HepG2 (cell line): Measurements from ENCODE around the gene POLR3K. TPM values are rescaled to one million over a fixed set of nuclear protein-coding genes. Genes with fewer than 3 reads are reported as not detected.

ENCODE experiments used
- ATAD3A ChIP-seq: sonication (generic); formaldehyde crosslinking; IDR thresholded peaks from 2 replicates; pipeline ENCODE4 v1.4.0; 2020; ENCODE audit warnings: missing genetic modification reagents
- KAT2B ChIP-seq: fragments of 150-350 bp; IDR thresholded peaks from 2 replicates; pipeline ENCODE4 v1.6.1; 2014; ENCODE audit warnings: low read depth, low read length, borderline replicate concordance
- KAT7 ChIP-seq: IDR thresholded peaks from 2 replicates; pipeline ENCODE4 v1.6.1; 2018; ENCODE audit warnings: borderline replicate concordance, missing compliant biosample characterization
- MIXL1 ChIP-seq: IDR thresholded peaks from 2 replicates; pipeline ENCODE4 v1.6.1; 2016
- MLLT10 ChIP-seq: sonication (generic); formaldehyde crosslinking; IDR thresholded peaks from 2 replicates; pipeline ENCODE4 v1.4.0; 2020; ENCODE audit warnings: missing genetic modification reagents
- PAXIP1 ChIP-seq: sonication (generic); formaldehyde crosslinking; conservative IDR thresholded peaks from 2 replicates; pipeline ENCODE4 v1.4.0; 2020; ENCODE audit warnings: mild to moderate bottlenecking, missing genetic modification reagents, moderate library complexity
- POLR2AphosphoS5 ChIP-seq: IDR thresholded peaks from 2 replicates; pipeline ENCODE4 v1.6.1; 2012; ENCODE audit warnings: low read depth, low read length
- RFX3 ChIP-seq: IDR thresholded peaks from 2 replicates; pipeline ENCODE4 v1.6.1; 2016; ENCODE audit warnings: missing biosample characterization, missing genetic modification reagents
- SAP130 ChIP-seq: IDR thresholded peaks from 2 replicates; pipeline ENCODE4 v1.6.1; 2016; ENCODE audit warnings: low read depth
- SNRNP70 ChIP-seq: fragments of 200-400 bp; formaldehyde crosslinking; IDR thresholded peaks from 2 replicates; pipeline ENCODE4 v1.6.1; 2017; ENCODE audit warnings: mild to moderate bottlenecking, low read depth, low read length, moderate library complexity
- ZFP82 ChIP-seq: sonication (generic); formaldehyde crosslinking; IDR thresholded peaks from 2 replicates; pipeline ENCODE4 v1.5.1; 2020; ENCODE audit warnings: mild to moderate bottlenecking, missing genetic modification reagents, borderline replicate concordance
- ZMAT3 ChIP-seq: sonication (generic); formaldehyde crosslinking; conservative IDR thresholded peaks from 2 replicates; pipeline ENCODE4 v1.7.0; 2021; ENCODE audit warnings: missing genetic modification reagents
- ZNF136 ChIP-seq: sonication (generic); formaldehyde crosslinking; IDR thresholded peaks from 2 replicates; pipeline ENCODE4 v1.8.1; 2022; ENCODE audit warnings: low read depth, mild to moderate bottlenecking, moderate library complexity, missing genetic modification reagents
- ZNF256 ChIP-seq: sonication (generic); formaldehyde crosslinking; conservative IDR thresholded peaks from 2 replicates; pipeline ENCODE4 v1.4.0; 2020; ENCODE audit warnings: missing genetic modification reagents
- ZNF326 ChIP-seq: sonication (generic); formaldehyde crosslinking; IDR thresholded peaks from 2 replicates; pipeline ENCODE4 v1.4.0; 2020; ENCODE audit warnings: missing genetic modification reagents, borderline replicate concordance
- ZNF615 ChIP-seq: sonication (generic); formaldehyde crosslinking; IDR thresholded peaks from 2 replicates; pipeline ENCODE4 v1.5.0; 2020; ENCODE audit warnings: mild to moderate bottlenecking, missing genetic modification reagents, borderline replicate concordance
- ZNF678 ChIP-seq: sonication (generic); formaldehyde crosslinking; IDR thresholded peaks from 2 replicates; pipeline ENCODE4 v1.4.0; 2020; ENCODE audit warnings: mild to moderate bottlenecking, missing genetic modification reagents
- ZNF710 ChIP-seq: sonication (generic); formaldehyde crosslinking; IDR thresholded peaks from 2 replicates; pipeline ENCODE4 v1.5.0; 2020; ENCODE audit warnings: mild to moderate bottlenecking, missing genetic modification reagents, borderline replicate concordance
- ZNF75D ChIP-seq: sonication (generic); formaldehyde crosslinking; IDR thresholded peaks from 2 replicates; pipeline ENCODE4 v1.8.1; 2023; ENCODE audit warnings: missing genetic modification reagents, mild to moderate bottlenecking, borderline replicate concordance
- ZNF878 ChIP-seq: sonication (generic); formaldehyde crosslinking; IDR thresholded peaks from 2 replicates; pipeline ENCODE4 v1.8.1; 2023; ENCODE audit warnings: mild to moderate bottlenecking, missing genetic modification reagents, moderate library complexity
- ZNF883 ChIP-seq: sonication (generic); formaldehyde crosslinking; IDR thresholded peaks from 2 replicates; pipeline ENCODE4 v1.5.1; 2020; ENCODE audit warnings: mild to moderate bottlenecking, missing genetic modification reagents; ENCODE audit errors: not compliant biosample characterization
- ZSCAN12 ChIP-seq: sonication (generic); formaldehyde crosslinking; IDR thresholded peaks from 2 replicates; pipeline ENCODE4 v1.9.0; 2021; ENCODE audit warnings: mild to moderate bottlenecking, missing genetic modification reagents
- polyA plus RNA-seq, 8 experiments: library from polyadenylated mRNA; depleted of rRNA in 3 of 8; stranded (reverse) in 7 of 8; unstranded in 1 of 8; fragments of >200 nt; fragmentation: Illumina TruSeq in 4 of 8; extraction: Trizol in 4 of 8; gene quantifications; 2 replicates each; pipeline versions ENCODE4 v1.2.1 to v1.2.3, GENCODE V29; 2011 to 2016; ENCODE audit warnings: low read depth in 4 of 8, missing spikeins in 1 of 8, mixed read lengths in 1 of 8; ENCODE audit not compliant: insufficient read depth in 1 of 8
- total RNA-seq, 5 experiments: library from RNA; depleted of rRNA; stranded (reverse); fragments of >200 nt; fragmentation: Illumina TruSeq; extraction: Trizol; gene quantifications; 2 replicates each; pipeline ENCODE4 v1.2.3, GENCODE V29; 2016; ENCODE audit warnings: low read depth in 1 of 5
- TF ChIP-seq, protein P1 (sequence below): sonication (generic); formaldehyde crosslinking; IDR thresholded peaks from 2 replicates; pipeline ENCODE4 v1.8.1; 2023; ENCODE audit warnings: mild to moderate bottlenecking, missing genetic modification reagents

Gene POLR3K
- total and polyA plus RNA-seq, 2 of the 13 experiments (the other 11 are each of a cell fraction or from before 2014, with no cell fraction given), result 14.8 to 18.8 TPM

DNA sequence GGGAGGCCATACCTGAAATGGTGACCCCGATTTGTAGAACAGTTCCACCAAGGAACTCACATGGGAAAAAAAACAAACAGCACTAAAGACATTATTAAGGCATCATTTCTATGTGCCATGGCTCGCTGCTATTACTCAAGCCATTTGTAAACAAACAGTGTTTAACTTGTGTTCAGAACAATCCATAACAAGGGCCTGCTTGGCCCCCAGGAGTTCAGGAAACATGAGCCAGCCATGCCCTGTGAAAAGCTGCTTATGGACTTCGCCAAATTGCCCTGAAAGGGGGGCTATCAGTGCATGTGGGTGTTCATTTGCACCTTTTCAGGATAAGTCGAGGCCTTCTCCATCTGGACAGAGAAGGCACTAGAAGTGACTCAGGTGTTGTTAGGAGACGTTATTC, 8.0 kb downstream of the POLR3K start (continued):
- TF ChIP-seq ZNF710 (CRISPR knock-in tag), result no peak
- no peak for TF ChIP-seq ZNF75D (CRISPR knock-in tag)
- no peak for TF ChIP-seq MLLT10
- no peak for TF ChIP-seq ZFP82
- TF ChIP-seq KAT7, result no peak
- TF ChIP-seq ZNF136 (CRISPR knock-in tag), result no peak
- peak; percentile 79 for TF ChIP-seq PAXIP1 (CRISPR knock-in tag)
- TF ChIP-seq MIXL1, result peak; percentile 41; the same call in 1 of the 2 replicates
- TF ChIP-seq, protein P1, sequence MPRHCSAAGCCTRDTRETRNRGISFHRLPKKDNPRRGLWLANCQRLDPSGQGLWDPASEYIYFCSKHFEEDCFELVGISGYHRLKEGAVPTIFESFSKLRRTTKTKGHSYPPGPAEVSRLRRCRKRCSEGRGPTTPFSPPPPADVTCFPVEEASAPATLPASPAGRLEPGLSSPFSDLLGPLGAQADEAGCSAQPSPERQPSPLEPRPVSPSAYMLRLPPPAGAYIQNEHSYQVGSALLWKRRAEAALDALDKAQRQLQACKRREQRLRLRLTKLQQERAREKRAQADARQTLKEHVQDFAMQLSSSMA (CRISPR knock-in tag), result no peak
- peak; percentile 66 for TF ChIP-seq SAP130 (CRISPR knock-in tag)
- TF ChIP-seq SNRNP70, result no peak
- TF ChIP-seq ZNF883 (CRISPR knock-in tag), result no peak
- no peak for TF ChIP-seq ZNF678 (CRISPR knock-in tag)
- TF ChIP-seq ZNF878, result no peak
- no peak for TF ChIP-seq ZNF326
- TF ChIP-seq RFX3, result no peak
- TF ChIP-seq ATAD3A (CRISPR knock-in tag), result no peak
- TF ChIP-seq ZSCAN12, result no peak
- no peak for TF ChIP-seq POLR2AphosphoS5
- TF ChIP-seq ZMAT3, result no peak
- TF ChIP-seq ZNF256 (CRISPR knock-in tag), result no peak
- TF ChIP-seq KAT2B, result no peak
- TF ChIP-seq ZNF615, result no peak
